K562 (cell line): ENCODE data around the gene HEPHL1. TPM values are rescaled to one million over a fixed set of nuclear protein-coding genes. Genes with fewer than 3 reads are reported as not detected.
A peak's percentile ranks its signal among the peaks of the same experiment; 100 is the strongest.

Experiments used
- KAT7 ChIP-seq: sonication (generic); formaldehyde crosslinking; IDR thresholded peaks from 2 replicates; pipeline ENCODE4 v1.8.0; 2022; ENCODE audit warnings: missing genetic modification reagents, mild to moderate bottlenecking, borderline replicate concordance
- LARP7 ChIP-seq: fragments of 450-650 bp; IDR thresholded peaks from 2 replicates; pipeline ENCODE4 v1.6.1; 2016
- MEIS2 ChIP-seq: fragments of 450-650 bp; IDR thresholded peaks from 2 replicates; pipeline ENCODE4 v1.6.1; 2014; ENCODE audit warnings: mild to moderate bottlenecking; ENCODE audit not compliant: partially characterized antibody
- NCOA6 ChIP-seq: fragments of 450-650 bp; IDR thresholded peaks from 2 replicates; pipeline ENCODE4 v1.6.1; 2017; ENCODE audit warnings: mild to moderate bottlenecking
- RAD51 ChIP-seq: fragments of 450-650 bp; IDR thresholded peaks from 2 replicates; pipeline ENCODE4 v1.7.1; 2016; ENCODE audit warnings: low read depth, mild to moderate bottlenecking, borderline replicate concordance
- RBM34 ChIP-seq: fragments of 200-400 bp; formaldehyde crosslinking; IDR thresholded peaks from 2 replicates; pipeline ENCODE4 v1.6.1; 2018; ENCODE audit warnings: low read length, borderline replicate concordance; ENCODE audit not compliant: insufficient read depth
- ZBED1 ChIP-seq: IDR thresholded peaks from 2 replicates; pipeline ENCODE4 v1.6.1; 2014
- ZNF41 ChIP-seq: fragments of 250-450 bp; sonication (Bioruptor Pico); conservative IDR thresholded peaks from 2 replicates; pipeline ENCODE4 v1.4.0; 2020; ENCODE audit warnings: mild to moderate bottlenecking
- polyA plus RNA-seq, 8 experiments: library from polyadenylated mRNA; depleted of rRNA in 4 of 8; stranded (reverse) in 5 of 8; unstranded in 3 of 8; fragments of >200 nt; fragmentation: Nextera tagmentation in 2 of 8; fragmentation: Illumina TruSeq in 1 of 8; extraction: Ambion mirVana in 2 of 8; extraction: Trizol in 1 of 8; gene quantifications; 2 replicates each; pipeline versions ENCODE4 v1.2.1 to v1.2.3, GENCODE V29; 2011 to 2014; ENCODE audit warnings: inconsistent platforms in 1 of 8, missing spikeins in 1 of 8
- total RNA-seq, 7 experiments: library from RNA; depleted of rRNA in 6 of 7; stranded (reverse); fragments of >200 nt in 6 of 7; fragmentation: Illumina TruSeq in 2 of 7; extraction: Trizol in 2 of 7; gene quantifications; 2 replicates each; pipeline versions ENCODE4 v1.2.1 to v1.2.3, GENCODE V29; 2011 to 2021; ENCODE audit warnings: low replicate concordance in 1 of 7
- TF ChIP-seq, protein P1 (sequence below): fragments of 450-650 bp; IDR thresholded peaks from 2 replicates; pipeline ENCODE4 v1.6.1; 2016; ENCODE audit warnings: mild to moderate bottlenecking, moderate library complexity
- TF ChIP-seq, protein P2 (sequence below): sonication (generic); formaldehyde crosslinking; IDR thresholded peaks from 2 replicates; pipeline ENCODE4 v1.8.0; 2022; ENCODE audit warnings: mild to moderate bottlenecking, low read depth, missing genetic modification reagents
- TF ChIP-seq, protein P3 (sequence below): fragments of 450-650 bp; IDR thresholded peaks from 2 replicates; pipeline ENCODE4 v1.6.1; 2016; ENCODE audit warnings: borderline replicate concordance
- TF ChIP-seq, protein P4 (sequence below): fragments of 450-650 bp; formaldehyde crosslinking; IDR thresholded peaks from 2 replicates; pipeline ENCODE4 v1.4.0; 2020; ENCODE audit warnings: mild to moderate bottlenecking, moderate library complexity

Gene HEPHL1
- total and polyA plus RNA-seq, 9 of the 15 experiments (the other 6 are each of a cell fraction or from before 2014, with no cell fraction given) = 0.01 TPM; not detected in 8

DNA sequence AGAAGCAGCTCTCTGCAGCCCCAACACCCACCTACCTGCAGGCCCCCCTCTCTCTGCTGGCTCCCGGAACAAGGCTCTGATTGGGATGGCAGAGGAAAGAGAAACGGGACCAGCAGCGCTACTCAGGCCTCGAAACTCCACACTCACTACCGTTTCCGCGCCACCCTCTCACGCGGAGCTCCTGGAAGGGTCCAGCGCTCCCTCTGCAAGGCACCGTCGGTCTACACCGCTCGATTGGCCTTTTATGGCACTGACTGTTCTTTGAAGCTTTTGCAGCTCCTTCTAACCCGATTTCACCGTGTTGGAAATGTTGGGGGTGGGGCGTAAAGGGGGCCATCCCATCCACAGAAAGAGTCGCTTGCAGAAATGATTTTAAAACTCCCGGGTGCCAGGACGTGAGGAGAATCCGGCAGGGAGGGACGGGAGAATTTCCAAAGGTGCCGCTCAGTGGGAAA lies 107.2 kb downstream of the HEPHL1 start (continued):
- TF ChIP-seq, protein P1, sequence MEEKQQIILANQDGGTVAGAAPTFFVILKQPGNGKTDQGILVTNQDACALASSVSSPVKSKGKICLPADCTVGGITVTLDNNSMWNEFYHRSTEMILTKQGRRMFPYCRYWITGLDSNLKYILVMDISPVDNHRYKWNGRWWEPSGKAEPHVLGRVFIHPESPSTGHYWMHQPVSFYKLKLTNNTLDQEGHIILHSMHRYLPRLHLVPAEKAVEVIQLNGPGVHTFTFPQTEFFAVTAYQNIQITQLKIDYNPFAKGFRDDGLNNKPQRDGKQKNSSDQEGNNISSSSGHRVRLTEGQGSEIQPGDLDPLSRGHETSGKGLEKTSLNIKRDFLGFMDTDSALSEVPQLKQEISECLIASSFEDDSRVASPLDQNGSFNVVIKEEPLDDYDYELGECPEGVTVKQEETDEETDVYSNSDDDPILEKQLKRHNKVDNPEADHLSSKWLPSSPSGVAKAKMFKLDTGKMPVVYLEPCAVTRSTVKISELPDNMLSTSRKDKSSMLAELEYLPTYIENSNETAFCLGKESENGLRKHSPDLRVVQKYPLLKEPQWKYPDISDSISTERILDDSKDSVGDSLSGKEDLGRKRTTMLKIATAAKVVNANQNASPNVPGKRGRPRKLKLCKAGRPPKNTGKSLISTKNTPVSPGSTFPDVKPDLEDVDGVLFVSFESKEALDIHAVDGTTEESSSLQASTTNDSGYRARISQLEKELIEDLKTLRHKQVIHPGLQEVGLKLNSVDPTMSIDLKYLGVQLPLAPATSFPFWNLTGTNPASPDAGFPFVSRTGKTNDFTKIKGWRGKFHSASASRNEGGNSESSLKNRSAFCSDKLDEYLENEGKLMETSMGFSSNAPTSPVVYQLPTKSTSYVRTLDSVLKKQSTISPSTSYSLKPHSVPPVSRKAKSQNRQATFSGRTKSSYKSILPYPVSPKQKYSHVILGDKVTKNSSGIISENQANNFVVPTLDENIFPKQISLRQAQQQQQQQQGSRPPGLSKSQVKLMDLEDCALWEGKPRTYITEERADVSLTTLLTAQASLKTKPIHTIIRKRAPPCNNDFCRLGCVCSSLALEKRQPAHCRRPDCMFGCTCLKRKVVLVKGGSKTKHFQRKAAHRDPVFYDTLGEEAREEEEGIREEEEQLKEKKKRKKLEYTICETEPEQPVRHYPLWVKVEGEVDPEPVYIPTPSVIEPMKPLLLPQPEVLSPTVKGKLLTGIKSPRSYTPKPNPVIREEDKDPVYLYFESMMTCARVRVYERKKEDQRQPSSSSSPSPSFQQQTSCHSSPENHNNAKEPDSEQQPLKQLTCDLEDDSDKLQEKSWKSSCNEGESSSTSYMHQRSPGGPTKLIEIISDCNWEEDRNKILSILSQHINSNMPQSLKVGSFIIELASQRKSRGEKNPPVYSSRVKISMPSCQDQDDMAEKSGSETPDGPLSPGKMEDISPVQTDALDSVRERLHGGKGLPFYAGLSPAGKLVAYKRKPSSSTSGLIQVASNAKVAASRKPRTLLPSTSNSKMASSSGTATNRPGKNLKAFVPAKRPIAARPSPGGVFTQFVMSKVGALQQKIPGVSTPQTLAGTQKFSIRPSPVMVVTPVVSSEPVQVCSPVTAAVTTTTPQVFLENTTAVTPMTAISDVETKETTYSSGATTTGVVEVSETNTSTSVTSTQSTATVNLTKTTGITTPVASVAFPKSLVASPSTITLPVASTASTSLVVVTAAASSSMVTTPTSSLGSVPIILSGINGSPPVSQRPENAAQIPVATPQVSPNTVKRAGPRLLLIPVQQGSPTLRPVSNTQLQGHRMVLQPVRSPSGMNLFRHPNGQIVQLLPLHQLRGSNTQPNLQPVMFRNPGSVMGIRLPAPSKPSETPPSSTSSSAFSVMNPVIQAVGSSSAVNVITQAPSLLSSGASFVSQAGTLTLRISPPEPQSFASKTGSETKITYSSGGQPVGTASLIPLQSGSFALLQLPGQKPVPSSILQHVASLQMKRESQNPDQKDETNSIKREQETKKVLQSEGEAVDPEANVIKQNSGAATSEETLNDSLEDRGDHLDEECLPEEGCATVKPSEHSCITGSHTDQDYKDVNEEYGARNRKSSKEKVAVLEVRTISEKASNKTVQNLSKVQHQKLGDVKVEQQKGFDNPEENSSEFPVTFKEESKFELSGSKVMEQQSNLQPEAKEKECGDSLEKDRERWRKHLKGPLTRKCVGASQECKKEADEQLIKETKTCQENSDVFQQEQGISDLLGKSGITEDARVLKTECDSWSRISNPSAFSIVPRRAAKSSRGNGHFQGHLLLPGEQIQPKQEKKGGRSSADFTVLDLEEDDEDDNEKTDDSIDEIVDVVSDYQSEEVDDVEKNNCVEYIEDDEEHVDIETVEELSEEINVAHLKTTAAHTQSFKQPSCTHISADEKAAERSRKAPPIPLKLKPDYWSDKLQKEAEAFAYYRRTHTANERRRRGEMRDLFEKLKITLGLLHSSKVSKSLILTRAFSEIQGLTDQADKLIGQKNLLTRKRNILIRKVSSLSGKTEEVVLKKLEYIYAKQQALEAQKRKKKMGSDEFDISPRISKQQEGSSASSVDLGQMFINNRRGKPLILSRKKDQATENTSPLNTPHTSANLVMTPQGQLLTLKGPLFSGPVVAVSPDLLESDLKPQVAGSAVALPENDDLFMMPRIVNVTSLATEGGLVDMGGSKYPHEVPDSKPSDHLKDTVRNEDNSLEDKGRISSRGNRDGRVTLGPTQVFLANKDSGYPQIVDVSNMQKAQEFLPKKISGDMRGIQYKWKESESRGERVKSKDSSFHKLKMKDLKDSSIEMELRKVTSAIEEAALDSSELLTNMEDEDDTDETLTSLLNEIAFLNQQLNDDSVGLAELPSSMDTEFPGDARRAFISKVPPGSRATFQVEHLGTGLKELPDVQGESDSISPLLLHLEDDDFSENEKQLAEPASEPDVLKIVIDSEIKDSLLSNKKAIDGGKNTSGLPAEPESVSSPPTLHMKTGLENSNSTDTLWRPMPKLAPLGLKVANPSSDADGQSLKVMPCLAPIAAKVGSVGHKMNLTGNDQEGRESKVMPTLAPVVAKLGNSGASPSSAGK = peak; percentile 51
- TF ChIP-seq ZBED1 (no peak), RBM34 (no peak), MEIS2 (no peak), NCOA6 (no peak), KAT7 (CRISPR knock-in tag) (no peak), RAD51 (no peak), ZNF41 (CRISPR knock-in tag) (no peak), LARP7 (no peak)
- TF ChIP-seq, protein P2, sequence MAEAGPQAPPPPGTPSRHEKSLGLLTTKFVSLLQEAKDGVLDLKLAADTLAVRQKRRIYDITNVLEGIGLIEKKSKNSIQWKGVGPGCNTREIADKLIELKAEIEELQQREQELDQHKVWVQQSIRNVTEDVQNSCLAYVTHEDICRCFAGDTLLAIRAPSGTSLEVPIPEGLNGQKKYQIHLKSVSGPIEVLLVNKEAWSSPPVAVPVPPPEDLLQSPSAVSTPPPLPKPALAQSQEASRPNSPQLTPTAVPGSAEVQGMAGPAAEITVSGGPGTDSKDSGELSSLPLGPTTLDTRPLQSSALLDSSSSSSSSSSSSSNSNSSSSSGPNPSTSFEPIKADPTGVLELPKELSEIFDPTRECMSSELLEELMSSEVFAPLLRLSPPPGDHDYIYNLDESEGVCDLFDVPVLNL (CRISPR knock-in tag) = no peak
- TF ChIP-seq, protein P3, sequence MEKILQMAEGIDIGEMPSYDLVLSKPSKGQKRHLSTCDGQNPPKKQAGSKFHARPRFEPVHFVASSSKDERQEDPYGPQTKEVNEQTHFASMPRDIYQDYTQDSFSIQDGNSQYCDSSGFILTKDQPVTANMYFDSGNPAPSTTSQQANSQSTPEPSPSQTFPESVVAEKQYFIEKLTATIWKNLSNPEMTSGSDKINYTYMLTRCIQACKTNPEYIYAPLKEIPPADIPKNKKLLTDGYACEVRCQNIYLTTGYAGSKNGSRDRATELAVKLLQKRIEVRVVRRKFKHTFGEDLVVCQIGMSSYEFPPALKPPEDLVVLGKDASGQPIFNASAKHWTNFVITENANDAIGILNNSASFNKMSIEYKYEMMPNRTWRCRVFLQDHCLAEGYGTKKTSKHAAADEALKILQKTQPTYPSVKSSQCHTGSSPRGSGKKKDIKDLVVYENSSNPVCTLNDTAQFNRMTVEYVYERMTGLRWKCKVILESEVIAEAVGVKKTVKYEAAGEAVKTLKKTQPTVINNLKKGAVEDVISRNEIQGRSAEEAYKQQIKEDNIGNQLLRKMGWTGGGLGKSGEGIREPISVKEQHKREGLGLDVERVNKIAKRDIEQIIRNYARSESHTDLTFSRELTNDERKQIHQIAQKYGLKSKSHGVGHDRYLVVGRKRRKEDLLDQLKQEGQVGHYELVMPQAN = no peak
- TF ChIP-seq, protein P4, sequence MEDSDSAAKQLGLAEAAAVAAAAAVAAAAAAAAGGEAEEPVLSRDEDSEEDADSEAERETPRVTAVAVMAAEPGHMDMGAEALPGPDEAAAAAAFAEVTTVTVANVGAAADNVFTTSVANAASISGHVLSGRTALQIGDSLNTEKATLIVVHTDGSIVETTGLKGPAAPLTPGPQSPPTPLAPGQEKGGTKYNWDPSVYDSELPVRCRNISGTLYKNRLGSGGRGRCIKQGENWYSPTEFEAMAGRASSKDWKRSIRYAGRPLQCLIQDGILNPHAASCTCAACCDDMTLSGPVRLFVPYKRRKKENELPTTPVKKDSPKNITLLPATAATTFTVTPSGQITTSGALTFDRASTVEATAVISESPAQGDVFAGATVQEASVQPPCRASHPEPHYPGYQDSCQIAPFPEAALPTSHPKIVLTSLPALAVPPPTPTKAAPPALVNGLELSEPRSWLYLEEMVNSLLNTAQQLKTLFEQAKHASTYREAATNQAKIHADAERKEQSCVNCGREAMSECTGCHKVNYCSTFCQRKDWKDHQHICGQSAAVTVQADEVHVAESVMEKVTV = no peak
